Pons (tissue), 1 donor: Measurements from ENCODE around the gene MAGED2.
A peak's percentile ranks its signal among the peaks of the same experiment; 100 is the strongest.
"Not testable (repeated sequence)": the region's sequence is repeated elsewhere in the genome, so short reads cannot be mapped to it uniquely, and the experiment has no call there.

Experiments used
- DNase-seq: peaks from one replicate; pipeline ENCODE4 v3.0.0-alpha.2; 2016; ENCODE audit warnings: low spot score

The MAGED2 gene, protein sequence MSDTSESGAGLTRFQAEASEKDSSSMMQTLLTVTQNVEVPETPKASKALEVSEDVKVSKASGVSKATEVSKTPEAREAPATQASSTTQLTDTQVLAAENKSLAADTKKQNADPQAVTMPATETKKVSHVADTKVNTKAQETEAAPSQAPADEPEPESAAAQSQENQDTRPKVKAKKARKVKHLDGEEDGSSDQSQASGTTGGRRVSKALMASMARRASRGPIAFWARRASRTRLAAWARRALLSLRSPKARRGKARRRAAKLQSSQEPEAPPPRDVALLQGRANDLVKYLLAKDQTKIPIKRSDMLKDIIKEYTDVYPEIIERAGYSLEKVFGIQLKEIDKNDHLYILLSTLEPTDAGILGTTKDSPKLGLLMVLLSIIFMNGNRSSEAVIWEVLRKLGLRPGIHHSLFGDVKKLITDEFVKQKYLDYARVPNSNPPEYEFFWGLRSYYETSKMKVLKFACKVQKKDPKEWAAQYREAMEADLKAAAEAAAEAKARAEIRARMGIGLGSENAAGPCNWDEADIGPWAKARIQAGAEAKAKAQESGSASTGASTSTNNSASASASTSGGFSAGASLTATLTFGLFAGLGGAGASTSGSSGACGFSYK

GRCh38 chrX:54807524-54808108 lies at the start of gene MAGED2:
TSS of gene MAGED2 (plus strand) at chrX:54807745. CDS start at chrX:54809332, 1,587 bp downstream.
- peak; percentile 39 for DNase-seq

DNA sequence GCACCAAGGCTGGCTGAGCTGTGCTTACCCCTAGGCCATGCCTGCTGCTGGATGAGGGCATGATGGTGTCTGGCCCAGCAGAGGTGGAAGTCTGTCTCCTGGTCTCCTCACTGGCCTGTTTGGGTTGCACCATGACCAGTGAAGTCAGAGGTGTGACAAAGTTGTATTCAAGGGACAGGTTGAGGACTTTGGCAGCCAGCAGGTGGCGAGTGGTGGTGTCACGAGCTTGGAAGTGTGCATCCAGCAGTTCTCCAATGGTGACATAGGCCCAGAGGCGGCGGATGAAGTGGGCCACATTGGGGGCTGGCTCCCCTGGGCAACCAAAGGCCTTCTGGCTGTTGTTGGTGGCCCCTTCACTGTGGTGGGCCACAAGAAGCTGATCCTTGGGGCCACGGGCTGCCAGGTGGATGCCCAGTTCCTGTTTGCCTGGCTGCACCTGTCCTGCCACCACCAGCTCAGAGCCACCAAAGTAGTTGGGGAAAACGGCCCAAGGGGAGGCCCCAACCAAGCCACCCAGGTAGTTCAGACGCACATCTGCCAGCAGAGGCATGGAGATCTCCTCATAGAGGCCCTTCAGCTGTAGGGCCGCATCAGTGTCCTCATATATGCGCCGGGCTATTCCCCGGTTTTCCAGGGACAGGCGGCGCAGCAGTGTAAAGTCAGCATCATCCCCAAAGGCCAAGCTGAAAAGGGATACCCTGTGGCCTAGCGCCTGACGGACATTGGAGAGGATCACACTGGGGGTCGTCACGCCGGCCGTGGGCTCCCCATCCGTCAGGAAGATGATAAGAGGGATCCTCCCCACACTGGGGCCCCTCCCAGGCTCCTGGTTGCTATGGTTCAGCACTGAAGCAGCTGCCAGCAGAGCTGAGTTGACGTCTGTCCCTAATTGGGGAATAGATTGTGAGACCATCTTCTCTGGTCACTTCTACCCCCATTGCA lies 49.2 kb upstream of the MAGED2 start:
- DNase-seq = no peak

GRCh38 chrX:54774391-54775094 lies 33.0 kb upstream of the MAGED2 start:
- not testable (repeated sequence) for DNase-seq

DNA sequence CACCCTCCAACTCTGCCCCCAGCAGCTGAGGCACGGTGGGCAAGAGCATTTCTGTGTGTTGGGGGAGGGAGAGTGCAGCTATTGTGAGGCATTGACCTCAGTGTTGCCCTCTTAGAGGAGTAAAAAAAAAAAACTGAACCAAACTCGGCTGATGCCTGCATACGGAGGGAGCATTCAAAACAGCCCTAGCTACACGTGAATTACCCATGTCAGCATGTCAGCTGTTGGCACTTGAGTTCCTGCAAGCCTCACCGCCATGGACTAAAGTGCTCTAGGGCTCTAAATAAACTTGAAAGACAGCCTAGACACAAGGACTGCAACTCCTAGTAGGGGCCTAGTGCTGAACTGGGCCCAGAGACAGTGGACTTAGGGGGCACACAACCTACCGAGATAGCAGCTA lies 31.5 kb upstream of the MAGED2 start:
- DNase-seq = no peak

DNA sequence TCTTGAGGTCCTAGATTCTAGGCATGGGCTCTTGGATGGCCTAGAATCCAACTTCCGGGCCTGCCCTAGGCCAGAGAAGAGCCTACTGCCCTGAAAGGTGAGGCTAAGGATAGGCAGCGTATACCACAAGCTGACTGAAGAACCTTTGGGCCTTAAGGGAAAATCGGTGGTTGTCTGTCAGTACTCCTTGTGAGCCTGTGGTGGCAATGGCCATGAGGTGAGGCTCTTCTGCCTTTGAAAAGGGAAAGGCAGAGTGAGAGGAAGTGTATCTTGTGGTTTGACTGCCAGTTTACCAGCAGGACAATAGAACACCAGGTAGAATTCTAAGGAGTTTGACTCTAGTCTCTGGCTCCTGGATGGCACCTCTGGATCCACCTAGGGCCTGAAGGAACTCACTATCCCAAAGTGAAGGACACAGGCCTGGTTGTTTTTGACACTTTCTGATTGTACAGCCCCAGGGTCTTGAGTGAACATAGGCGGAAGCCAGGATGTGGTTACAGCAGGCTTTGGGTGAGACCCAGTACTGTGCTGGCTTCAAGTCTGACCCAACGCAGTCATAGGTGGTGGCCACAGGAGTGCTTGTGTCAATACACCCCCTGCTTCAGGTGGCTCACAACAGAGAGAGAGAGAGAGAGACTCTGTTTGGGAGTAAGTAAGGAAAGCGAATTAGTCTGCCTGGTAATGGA lies 30.4 kb upstream of the MAGED2 start:
- no peak for DNase-seq

DNA sequence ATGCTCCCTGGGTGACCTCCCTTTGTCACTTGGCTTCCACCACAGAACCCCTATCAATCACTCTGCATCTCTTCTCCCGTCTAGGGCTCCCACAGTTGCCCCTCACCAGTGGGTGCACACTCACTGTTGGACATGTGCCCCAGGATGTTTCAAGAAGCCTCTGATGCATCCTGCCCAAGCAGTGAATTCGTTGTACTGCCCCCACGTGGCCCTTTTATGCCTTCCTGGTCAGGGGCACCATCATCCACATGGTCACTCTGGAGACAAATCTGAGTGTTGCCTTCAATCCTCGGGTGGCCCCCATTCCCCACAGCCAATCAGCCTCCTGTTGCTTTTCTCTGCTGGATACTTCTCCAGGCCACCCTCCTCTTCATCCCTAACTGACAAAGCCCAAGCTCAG lies 21.6 kb upstream of the MAGED2 start:
- no peak for DNase-seq

GRCh38 chrX:54786967-54787366 lies 20.6 kb upstream of the MAGED2 start:
- no peak for DNase-seq

DNA sequence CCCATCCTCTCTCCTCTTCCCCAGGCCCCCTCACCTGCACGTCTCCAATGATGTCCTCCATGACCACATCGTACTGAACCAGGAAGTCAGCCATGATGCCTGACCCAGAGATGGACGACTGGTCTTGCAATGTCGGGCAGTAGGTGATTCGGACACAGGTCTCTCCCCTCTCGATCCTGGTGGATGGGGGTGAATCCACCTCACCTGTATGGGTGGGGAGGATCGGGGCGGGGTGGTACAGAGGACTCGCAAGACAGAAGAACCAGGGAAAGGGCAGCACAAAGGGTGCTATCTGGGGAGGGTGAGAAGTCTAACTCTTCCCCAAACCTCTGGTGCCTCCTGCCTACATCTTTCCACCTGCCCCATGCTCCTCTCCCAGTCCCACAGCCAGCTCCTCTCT lies 19.1 kb upstream of the MAGED2 start:
- DNase-seq = no peak

- DNase-seq = not testable (repeated sequence)
Observed at GRCh38 chrX:54789405-54789804, 18.1 kb upstream of the MAGED2 start.

- DNase-seq = no peak
Observed at GRCh38 chrX:54794028-54794427, 13.5 kb upstream of the MAGED2 start.

DNA sequence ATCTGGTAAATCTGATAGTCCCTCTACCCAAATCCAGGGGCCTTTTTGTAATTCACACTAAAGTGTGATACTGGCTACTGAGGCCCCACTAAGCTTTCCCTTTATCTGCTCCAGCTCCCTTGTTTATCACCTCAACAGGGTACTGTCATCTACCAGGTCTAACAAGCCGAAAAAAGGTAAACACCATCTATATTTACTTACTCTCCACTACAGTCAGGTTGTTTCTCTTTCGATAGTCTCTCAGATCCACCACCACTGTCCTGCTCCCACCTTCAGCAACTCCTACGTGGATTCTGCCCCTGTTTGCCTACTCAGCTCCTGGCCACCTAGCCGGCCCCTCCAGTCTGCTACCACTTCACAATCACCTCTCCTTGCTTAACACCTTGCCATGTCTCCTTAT lies 12.8 kb upstream of the MAGED2 start:
- DNase-seq = no peak

DNA sequence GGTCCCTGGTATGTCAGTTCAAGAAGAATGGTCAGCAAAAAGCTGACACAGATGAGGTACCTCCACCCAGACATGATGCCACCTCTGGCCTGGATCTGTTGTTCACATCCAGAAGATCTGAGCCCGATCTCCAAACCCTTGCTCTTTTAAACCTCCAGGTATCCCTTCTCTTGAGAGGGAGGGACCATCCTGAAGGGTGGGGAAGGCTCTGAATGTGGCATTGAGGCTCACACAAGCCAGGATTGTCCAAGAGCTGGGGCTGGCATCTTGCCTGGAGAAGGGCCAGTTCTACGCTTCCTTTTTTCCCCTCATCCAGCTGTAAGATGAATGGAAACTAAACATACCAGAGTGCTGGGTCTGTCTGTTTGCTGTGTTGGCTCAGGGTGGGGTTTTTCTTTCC lies 9.4 kb upstream of the MAGED2 start, which contains the start of gene ITIH6:
Gene ITIH6, minus strand, starts transcription at position 119 of the 400 bp plus-strand sequence. Its CDS starts 45 bp downstream, at position 74.
- DNase-seq = no peak

GRCh38 chrX:54799046-54799445 lies 8.5 kb upstream of the MAGED2 start:
- no peak for DNase-seq

- DNase-seq = peak; percentile 57
Observed at GRCh38 chrX:54808109-54808604, 612 bp downstream of the MAGED2 start.

DNA sequence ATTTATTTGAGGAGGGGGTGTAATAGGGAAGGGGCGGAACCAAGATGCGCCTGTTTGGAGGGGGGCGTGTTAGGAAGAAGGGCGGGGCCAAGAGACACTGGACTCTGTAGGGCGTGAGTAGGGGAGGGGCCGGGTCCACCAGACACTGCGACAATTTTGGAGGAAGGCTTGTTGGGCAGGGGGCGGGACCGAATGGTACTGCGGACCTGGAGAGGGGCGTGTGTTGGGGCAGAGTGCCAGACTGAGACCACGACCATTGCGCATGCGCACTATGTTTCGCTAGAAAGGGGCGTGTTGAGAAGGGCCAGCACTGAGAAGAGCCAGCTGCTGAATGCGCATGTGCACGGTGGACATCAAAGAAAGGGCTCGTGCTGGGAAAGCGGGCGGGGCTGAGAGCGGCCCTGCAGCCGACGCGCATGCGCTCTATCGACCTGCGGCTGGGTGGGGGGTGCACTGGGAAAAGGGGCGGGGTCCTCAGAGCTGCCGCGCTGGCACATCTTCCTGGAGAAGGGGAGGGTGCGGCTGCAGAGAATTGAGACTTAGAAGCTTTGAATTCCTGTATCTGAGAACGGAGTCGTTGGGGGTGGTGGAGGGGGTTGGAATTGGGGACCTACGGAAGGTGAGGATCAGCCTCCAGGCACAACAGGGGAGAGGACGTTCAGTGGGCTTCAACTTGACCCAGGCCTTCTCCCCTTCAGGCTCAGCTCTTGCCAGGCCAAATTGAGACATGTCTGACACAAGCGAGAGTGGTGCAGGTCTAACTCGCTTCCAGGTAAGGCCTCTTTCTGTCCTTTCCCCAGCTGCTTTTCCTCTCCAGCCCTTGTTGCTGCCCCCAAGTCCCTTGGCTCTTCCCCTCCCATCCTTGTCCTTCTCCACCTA lies 1.3 kb downstream of the MAGED2 start:
- peak; percentile 89 for DNase-seq

DNA sequence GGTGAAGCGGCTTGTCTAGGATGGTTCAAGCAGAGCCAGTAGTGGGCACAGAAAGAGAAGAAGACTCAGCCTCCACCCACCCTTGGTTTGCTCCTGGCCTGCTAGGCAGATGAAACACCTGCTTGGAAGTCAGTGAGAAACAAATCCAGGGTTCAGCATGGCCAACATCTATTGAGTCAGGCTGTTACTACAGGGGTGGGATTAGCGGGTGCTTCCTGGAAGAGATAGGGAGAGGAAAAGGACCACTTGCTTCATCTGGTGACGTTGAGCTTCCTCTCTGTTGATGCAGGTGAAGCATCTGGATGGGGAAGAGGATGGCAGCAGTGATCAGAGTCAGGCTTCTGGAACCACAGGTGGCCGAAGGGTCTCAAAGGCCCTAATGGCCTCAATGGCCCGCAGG lies 3.0 kb downstream of the MAGED2 start:
- DNase-seq = no peak

DNA sequence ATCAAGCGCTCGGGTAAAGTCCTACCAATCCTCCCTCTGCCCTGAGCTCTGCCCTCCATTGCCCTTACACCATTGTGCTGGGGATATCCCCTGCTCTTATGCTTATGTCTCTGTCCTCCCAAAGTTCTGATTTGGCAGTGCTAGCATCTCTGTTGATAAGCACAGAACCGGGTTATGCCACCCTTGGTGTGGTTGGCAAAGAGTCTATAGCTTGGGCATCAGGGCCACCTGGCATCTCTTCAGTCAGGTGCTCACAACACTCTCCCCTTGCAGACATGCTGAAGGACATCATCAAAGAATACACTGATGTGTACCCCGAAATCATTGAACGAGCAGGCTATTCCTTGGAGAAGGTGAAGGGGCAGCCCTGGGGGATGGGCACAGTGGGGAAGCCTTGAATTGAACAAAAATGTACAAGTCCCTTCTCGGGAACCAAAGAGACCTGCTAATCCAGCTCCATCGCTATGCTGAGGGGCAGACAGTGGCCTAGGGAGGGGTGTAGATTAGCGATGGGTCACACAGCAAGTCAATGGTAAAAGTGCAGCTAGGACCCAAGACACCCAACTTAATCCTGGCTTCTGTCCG lies 3.8 kb downstream of the MAGED2 start:
- DNase-seq = no peak

- no peak for DNase-seq
Observed at GRCh38 chrX:54812306-54812705, 4.8 kb downstream of the MAGED2 start.

- no peak for DNase-seq
Observed at GRCh38 chrX:54817220-54817820, 9.8 kb downstream of the MAGED2 start.
